ENCODE results near the gene LSM2. TPM values are rescaled to one million over a fixed set of nuclear protein-coding genes. Genes with fewer than 3 reads are reported as not detected.
"Not testable (repeated sequence)": the region's sequence is repeated elsewhere in the genome, so short reads cannot be mapped to it uniquely, and the experiment has no call there.

LSM2 gene
- polyA plus RNA-seq, 1 donor from 2014 or later, result 68.5 TPM

- Histone ChIP-seq H3K9ac (ENCODE audit: low read length) (no peak overlapping the region), H2AFZ (ENCODE audit: low read depth, low read length) (no peak overlapping the region), H4K20me1 (ENCODE audit: insufficient read depth) (no peaks in the 10 kb centered on the region), H3K4me3 (ENCODE audit: low read length) (no peak overlapping the region), H3K27me3 (ENCODE audit: insufficient read depth, low read depth, low read length) (no peaks in the 10 kb centered on the region), H3K27ac (ENCODE audit: low read length) (no peak overlapping the region), H3K36me3 (ENCODE audit: insufficient read depth, low read length) (no peaks in the 10 kb centered on the region), H3F3A (ENCODE audit: insufficient read depth, low read length, poor library complexity, severe bottlenecking) (no peaks in the 10 kb centered on the region), H3K79me2 (replicated peaks; ENCODE audit: insufficient read depth, low read length) (no peaks in the 10 kb centered on the region), H3K4me2 (ENCODE audit: low read length) (no peak overlapping the region), H3K9me3 (ENCODE audit: low read length) (no peaks in the 10 kb centered on the region), H3K9me2 (ENCODE audit: insufficient read depth, low read length) (no peaks in the 10 kb centered on the region)
- TF ChIP-seq EZH2 (IDR thresholded peaks at IDR 0.05; ENCODE audit: borderline replicate concordance, insufficient read depth, low read length, poor library complexity, severe bottlenecking) (no peak), CTCF (IDR thresholded peaks at IDR 0.05; ENCODE audit: poor library complexity, severe bottlenecking) (no peak), EP300 (conservative IDR thresholded peaks at IDR 0.05; ENCODE audit: poor library complexity, severe bottlenecking) (no peak)
- TF ChIP-seq, protein P1, sequence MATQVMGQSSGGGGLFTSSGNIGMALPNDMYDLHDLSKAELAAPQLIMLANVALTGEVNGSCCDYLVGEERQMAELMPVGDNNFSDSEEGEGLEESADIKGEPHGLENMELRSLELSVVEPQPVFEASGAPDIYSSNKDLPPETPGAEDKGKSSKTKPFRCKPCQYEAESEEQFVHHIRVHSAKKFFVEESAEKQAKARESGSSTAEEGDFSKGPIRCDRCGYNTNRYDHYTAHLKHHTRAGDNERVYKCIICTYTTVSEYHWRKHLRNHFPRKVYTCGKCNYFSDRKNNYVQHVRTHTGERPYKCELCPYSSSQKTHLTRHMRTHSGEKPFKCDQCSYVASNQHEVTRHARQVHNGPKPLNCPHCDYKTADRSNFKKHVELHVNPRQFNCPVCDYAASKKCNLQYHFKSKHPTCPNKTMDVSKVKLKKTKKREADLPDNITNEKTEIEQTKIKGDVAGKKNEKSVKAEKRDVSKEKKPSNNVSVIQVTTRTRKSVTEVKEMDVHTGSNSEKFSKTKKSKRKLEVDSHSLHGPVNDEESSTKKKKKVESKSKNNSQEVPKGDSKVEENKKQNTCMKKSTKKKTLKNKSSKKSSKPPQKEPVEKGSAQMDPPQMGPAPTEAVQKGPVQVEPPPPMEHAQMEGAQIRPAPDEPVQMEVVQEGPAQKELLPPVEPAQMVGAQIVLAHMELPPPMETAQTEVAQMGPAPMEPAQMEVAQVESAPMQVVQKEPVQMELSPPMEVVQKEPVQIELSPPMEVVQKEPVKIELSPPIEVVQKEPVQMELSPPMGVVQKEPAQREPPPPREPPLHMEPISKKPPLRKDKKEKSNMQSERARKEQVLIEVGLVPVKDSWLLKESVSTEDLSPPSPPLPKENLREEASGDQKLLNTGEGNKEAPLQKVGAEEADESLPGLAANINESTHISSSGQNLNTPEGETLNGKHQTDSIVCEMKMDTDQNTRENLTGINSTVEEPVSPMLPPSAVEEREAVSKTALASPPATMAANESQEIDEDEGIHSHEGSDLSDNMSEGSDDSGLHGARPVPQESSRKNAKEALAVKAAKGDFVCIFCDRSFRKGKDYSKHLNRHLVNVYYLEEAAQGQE (IDR thresholded peaks at IDR 0.05; ENCODE audit: borderline replicate concordance), result no peak
Measured at GRCh38 chr6:31819871-31820299, 13.1 kb upstream of the LSM2 start.

DNA sequence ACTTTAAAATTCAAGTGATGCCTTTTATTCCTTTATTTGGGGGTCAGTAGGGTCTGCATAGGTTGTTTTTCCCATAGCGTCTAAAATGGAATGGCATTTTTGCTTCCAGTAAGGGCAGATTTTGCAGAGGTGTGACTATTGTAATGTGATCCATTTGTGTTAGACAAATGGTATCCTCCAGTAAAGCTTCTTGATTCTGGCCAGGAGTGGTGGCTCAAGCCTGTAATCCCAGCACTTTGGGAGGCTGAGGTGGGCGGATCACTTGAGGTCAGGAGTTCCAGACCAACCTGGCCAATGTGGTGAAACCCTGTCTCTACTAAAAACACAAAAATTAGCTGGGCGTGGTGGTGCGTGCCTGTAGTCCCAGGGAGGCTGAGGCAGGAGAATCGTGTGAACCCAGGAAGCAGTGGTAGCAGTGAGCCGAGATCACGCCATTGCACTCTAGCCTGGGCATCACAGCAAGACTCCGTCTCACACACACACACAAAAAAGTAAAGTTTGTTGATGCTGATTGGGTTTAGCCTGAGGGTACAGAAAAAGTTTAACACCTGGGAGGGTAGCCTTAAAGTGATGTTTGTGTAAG is 11.3 kb upstream of the LSM2 start:
- H3K4me3 ChIP-seq (ENCODE audit: low read length), result peak overlapping the region; percentile 52
- H3K9me2 ChIP-seq (ENCODE audit: insufficient read depth, low read length); H3K27ac ChIP-seq (ENCODE audit: low read length); H3K27me3 ChIP-seq (ENCODE audit: insufficient read depth, low read depth, low read length); H4K20me1 ChIP-seq (ENCODE audit: insufficient read depth); H3K36me3 ChIP-seq (ENCODE audit: insufficient read depth, low read length); H3K4me2 ChIP-seq (ENCODE audit: low read length); H3F3A ChIP-seq (ENCODE audit: insufficient read depth, low read length, poor library complexity, severe bottlenecking); H3K9me3 ChIP-seq (ENCODE audit: low read length); H2AFZ ChIP-seq (ENCODE audit: low read depth, low read length); H3K9ac ChIP-seq (ENCODE audit: low read length); H3K79me2 ChIP-seq (replicated peaks; ENCODE audit: insufficient read depth, low read length): not testable (repeated sequence)

GRCh38 chr6:31817133-31817928 is 10.6 kb upstream of the LSM2 start:
- not testable (repeated sequence) for H3K9ac ChIP-seq (ENCODE audit: low read length); H3K79me2 ChIP-seq (replicated peaks; ENCODE audit: insufficient read depth, low read length); H2AFZ ChIP-seq (ENCODE audit: low read depth, low read length); H3F3A ChIP-seq (ENCODE audit: insufficient read depth, low read length, poor library complexity, severe bottlenecking); H4K20me1 ChIP-seq (ENCODE audit: insufficient read depth); H3K27me3 ChIP-seq (ENCODE audit: insufficient read depth, low read depth, low read length); H3K36me3 ChIP-seq (ENCODE audit: insufficient read depth, low read length); H3K9me2 ChIP-seq (ENCODE audit: insufficient read depth, low read length); H3K27ac ChIP-seq (ENCODE audit: low read length); H3K9me3 ChIP-seq (ENCODE audit: low read length); H3K4me2 ChIP-seq (ENCODE audit: low read length)
- peak overlapping the region; percentile 52 for H3K4me3 ChIP-seq (ENCODE audit: low read length)
